HCT116 (cell line): Measurements from ENCODE around the gene TERT. TPM values are rescaled to one million over a fixed set of nuclear protein-coding genes. Genes with fewer than 3 reads are reported as not detected.

Experiments
- ATAC-seq: fragments of 200-7000 bp; cut with Tn5 transposase; 2 replicates; pipeline ENCODE4 v1.9.1; 2020; ENCODE audit warnings: mild to moderate bottlenecking, moderate library complexity
- BruUV-seq: library from RNA; stranded (reverse); fragments of 400-500 nt; replicated peaks from 2 replicates; lab custom pipeline; 2021; lab: Mats Ljungman, UMichigan
- CTCF ChIA-PET: fragments of 300-600 bp; sonication (Branson Sonifier 250); formaldehyde crosslinking; loops from one replicate; lab custom pipeline; 2021; ENCODE audit warnings: antibody characterized with exemption; lab: Charles Lee
- POLR2A ChIA-PET: fragments of 300-600, 350-600 bp; sonication (Branson Sonifier 250); formaldehyde crosslinking; loops from one replicate; lab custom pipeline; 2021; ENCODE audit warnings: antibody characterized with exemption; lab: Charles Lee
- RAD21 ChIA-PET, 2 experiments: fragments of 300-600 bp; sonication (Branson Sonifier 250); formaldehyde crosslinking; loops; one replicate each; lab custom pipeline; 2023; ENCODE audit warnings: low total read pairs in 2 of 2; ENCODE audit not compliant: uncharacterized antibody in 2 of 2, unreplicated experiment in 2 of 2, low non-redundant PET in 1 of 2; lab: Charles Lee
- DNase-seq: peaks from one replicate; pipeline ENCODE4 v3.0.0-alpha.2; 2010; ENCODE audit warnings: low read depth, low spot score
- H2AFZ ChIP-seq: fragments of 200-600 bp; shearing (Covaris generic), sonication (generic); 2 replicates; pipeline ENCODE4 v1.6.1; 2017; ENCODE audit warnings: low read depth, mixed run types, mixed read lengths, antibody characterized with exemption, low read length; ENCODE audit not compliant: poor library complexity, severe bottlenecking
- H3K27ac ChIP-seq: 2 replicates; pipeline ENCODE4 v1.5.1; 2012; ENCODE audit warnings: low read depth, low read length
- H3K27me3 ChIP-seq: fragments of 200-600 bp; sonication (generic); 2 replicates; pipeline ENCODE4 v1.6.1; 2016; ENCODE audit warnings: mixed run types, low read length, mixed read lengths; ENCODE audit not compliant: insufficient read depth
- H3K36me3 ChIP-seq, 2 experiments: fragments of 200-500 bp in 1 of 2; fragments of 200-600 bp in 1 of 2; sonication (Bioruptor generic) in 1 of 2; sonication (generic) in 1 of 2; 2 replicates each; pipeline versions ENCODE4 v1.5.1 to v1.6.1; 2014 to 2016; ENCODE audit warnings: low read length in 2 of 2, inconsistent platforms in 1 of 2, mixed read lengths in 1 of 2, mixed run types in 1 of 2; ENCODE audit not compliant: insufficient read depth in 2 of 2, control insufficient read depth in 1 of 2
- H3K4me1 ChIP-seq, 2 experiments: fragments of 200-600 bp in 1 of 2; sonication (generic) in 1 of 2; 2 replicates each; pipeline versions ENCODE4 v1.5.1 to v1.6.1; 2012 to 2017; ENCODE audit warnings: low read length in 2 of 2, inconsistent platforms in 1 of 2, mild to moderate bottlenecking in 1 of 2, mixed read lengths in 1 of 2, mixed run types in 1 of 2, moderate library complexity in 1 of 2; ENCODE audit not compliant: insufficient read depth in 2 of 2, control insufficient read depth in 1 of 2
- H3K4me2 ChIP-seq: fragments of 200-600 bp; sonication (generic); 2 replicates; pipeline ENCODE4 v1.6.1; 2017; ENCODE audit warnings: mixed run types, low read length, mixed read lengths
- H3K4me3 ChIP-seq, 2 experiments: fragments of 200-600 bp in 1 of 2; sonication (generic) in 1 of 2; replicated peaks in 1 of 2; 2 replicates each; pipeline ENCODE4 v1.5.1; 2011 to 2016; ENCODE audit warnings: low read length in 2 of 2, control low read depth in 1 of 2, low read depth in 1 of 2, mild to moderate bottlenecking in 1 of 2, mixed read lengths in 1 of 2, mixed run types in 1 of 2
- H3K79me2 ChIP-seq: fragments of 200-600 bp; sonication (generic); 2 replicates; pipeline ENCODE4 v1.6.1; 2017; ENCODE audit warnings: mild to moderate bottlenecking, mixed run types, low read length, moderate library complexity, mixed read lengths; ENCODE audit not compliant: insufficient read depth
- H3K9ac ChIP-seq: fragments of 200-600 bp; sonication (generic); 2 replicates; pipeline ENCODE4 v1.6.1; 2016; ENCODE audit warnings: low read length, mixed read lengths
- H3K9me2 ChIP-seq: fragments of 200-600 bp; sonication (generic), shearing (Covaris generic); 2 replicates; pipeline ENCODE4 v1.6.1; 2017; ENCODE audit warnings: mixed run types, mild to moderate bottlenecking, moderate library complexity; ENCODE audit not compliant: insufficient read depth
- H3K9me3 ChIP-seq, 2 experiments: fragments of 200-500 bp in 1 of 2; fragments of 200-600 bp in 1 of 2; sonication (Bioruptor generic) in 1 of 2; sonication (generic) in 1 of 2; 2 replicates each; pipeline ENCODE4 v1.6.1; 2014 to 2017; ENCODE audit warnings: low read length in 2 of 2, mixed read lengths in 2 of 2, inconsistent platforms in 1 of 2, low read depth in 1 of 2, mild to moderate bottlenecking in 1 of 2, mixed run types in 1 of 2, moderate library complexity in 1 of 2; ENCODE audit not compliant: control insufficient read depth in 1 of 2, insufficient read depth in 1 of 2
- H4K20me1 ChIP-seq: fragments of 200-600 bp; sonication (generic), shearing (Covaris generic); 2 replicates; pipeline ENCODE4 v1.6.1; 2017; ENCODE audit warnings: mixed run types, mild to moderate bottlenecking, moderate library complexity; ENCODE audit not compliant: insufficient read depth
- ELF1 ChIP-seq: IDR thresholded peaks from 2 replicates; pipeline ENCODE4 v1.6.1; 2012; ENCODE audit warnings: low read depth, borderline replicate concordance
- EZH2phosphoT487 ChIP-seq: fragments of 200-600 bp; IDR thresholded peaks from 2 replicates; pipeline ENCODE4 v1.6.1; 2018; ENCODE audit warnings: antibody characterized with exemption, borderline replicate concordance
- POLR2A ChIP-seq: IDR thresholded peaks from 2 replicates; pipeline ENCODE4 v1.7.0; 2011; ENCODE audit warnings: borderline replicate concordance; ENCODE audit not compliant: insufficient read depth, insufficient read length; ENCODE audit errors: extremely low read depth
- POLR2AphosphoS5 ChIP-seq: IDR thresholded peaks from 2 replicates; pipeline ENCODE4 v1.6.1; 2011; ENCODE audit warnings: mild to moderate bottlenecking, low read depth, low read length, moderate library complexity
- SP1 ChIP-seq: IDR thresholded peaks from 2 replicates; pipeline ENCODE4 v1.6.1; 2012; ENCODE audit warnings: low read depth
- SRF ChIP-seq: IDR thresholded peaks from 2 replicates; pipeline ENCODE4 v1.6.1; 2012; ENCODE audit warnings: low read depth
- TCF7L2 ChIP-seq: IDR thresholded peaks from 2 replicates; pipeline ENCODE4 v1.7.0; 2011; ENCODE audit warnings: borderline replicate concordance, inconsistent platforms; ENCODE audit not compliant: insufficient read depth, insufficient read length; ENCODE audit errors: extremely low read depth
- intact Hi-C: fragments of 100-400 bp; cut with micrococcal nuclease; formaldehyde crosslinking; loops from 2 replicates; pipeline ENCODE4 v1.10.0; 2022
- total RNA-seq: library from RNA; stranded (reverse); gene quantifications from one replicate; pipeline ENCODE4 v1.2.1, GENCODE V29; 2021; ENCODE audit not compliant: unreplicated experiment
- TF ChIP-seq, protein P1 (sequence below): IDR thresholded peaks from 2 replicates; pipeline ENCODE4 v1.6.1; 2012; ENCODE audit warnings: low read depth

Gene TERT
- total RNA-seq, 1 experiment from 2014 or later, result 6.9 TPM

DNA sequence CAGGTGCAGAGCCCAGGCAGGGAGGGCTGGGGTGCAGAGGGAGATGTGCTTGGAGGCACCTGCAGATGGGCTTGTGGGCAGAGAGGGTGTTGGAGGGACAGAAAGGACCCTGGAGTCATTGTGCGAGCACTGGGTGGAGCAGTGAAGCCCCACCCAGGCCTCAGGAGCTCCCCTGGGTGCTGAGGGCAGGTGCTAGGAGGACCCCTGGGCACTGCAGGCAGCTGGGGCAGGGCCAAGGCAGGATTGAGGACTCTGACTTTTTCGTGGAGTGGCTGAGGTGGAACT is 80.0 kb downstream of the TERT start (continued):
- TF ChIP-seq, protein P1, sequence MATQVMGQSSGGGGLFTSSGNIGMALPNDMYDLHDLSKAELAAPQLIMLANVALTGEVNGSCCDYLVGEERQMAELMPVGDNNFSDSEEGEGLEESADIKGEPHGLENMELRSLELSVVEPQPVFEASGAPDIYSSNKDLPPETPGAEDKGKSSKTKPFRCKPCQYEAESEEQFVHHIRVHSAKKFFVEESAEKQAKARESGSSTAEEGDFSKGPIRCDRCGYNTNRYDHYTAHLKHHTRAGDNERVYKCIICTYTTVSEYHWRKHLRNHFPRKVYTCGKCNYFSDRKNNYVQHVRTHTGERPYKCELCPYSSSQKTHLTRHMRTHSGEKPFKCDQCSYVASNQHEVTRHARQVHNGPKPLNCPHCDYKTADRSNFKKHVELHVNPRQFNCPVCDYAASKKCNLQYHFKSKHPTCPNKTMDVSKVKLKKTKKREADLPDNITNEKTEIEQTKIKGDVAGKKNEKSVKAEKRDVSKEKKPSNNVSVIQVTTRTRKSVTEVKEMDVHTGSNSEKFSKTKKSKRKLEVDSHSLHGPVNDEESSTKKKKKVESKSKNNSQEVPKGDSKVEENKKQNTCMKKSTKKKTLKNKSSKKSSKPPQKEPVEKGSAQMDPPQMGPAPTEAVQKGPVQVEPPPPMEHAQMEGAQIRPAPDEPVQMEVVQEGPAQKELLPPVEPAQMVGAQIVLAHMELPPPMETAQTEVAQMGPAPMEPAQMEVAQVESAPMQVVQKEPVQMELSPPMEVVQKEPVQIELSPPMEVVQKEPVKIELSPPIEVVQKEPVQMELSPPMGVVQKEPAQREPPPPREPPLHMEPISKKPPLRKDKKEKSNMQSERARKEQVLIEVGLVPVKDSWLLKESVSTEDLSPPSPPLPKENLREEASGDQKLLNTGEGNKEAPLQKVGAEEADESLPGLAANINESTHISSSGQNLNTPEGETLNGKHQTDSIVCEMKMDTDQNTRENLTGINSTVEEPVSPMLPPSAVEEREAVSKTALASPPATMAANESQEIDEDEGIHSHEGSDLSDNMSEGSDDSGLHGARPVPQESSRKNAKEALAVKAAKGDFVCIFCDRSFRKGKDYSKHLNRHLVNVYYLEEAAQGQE, result no peak
- TF ChIP-seq TCF7L2 (no peak), SRF (no peak), SP1 (no peak), POLR2AphosphoS5 (no peak), EZH2phosphoT487 (no peak), ELF1 (no peak)

- ChIA-PET POLR2A (no interaction called here), CTCF (no interaction called here), RAD21 (no interaction called here)
- Histone ChIP-seq H3K27me3 (no peaks in the 10 kb centered on the region), H3K9me2 (no peaks in the 10 kb centered on the region), H3K9me3 (no peaks in the 10 kb centered on the region; a peak in 1 of 4 replicates), H3K4me2 (no peak overlapping the region), H3K4me1 (peaks cover 0 to 5% of the 10 kb centered on the region in 2 experiments; a peak in 1 of 4 replicates), H4K20me1 (no peaks in the 10 kb centered on the region), H3K4me3 (no peak overlapping the region), H3K79me2 (no peaks in the 10 kb centered on the region), H2AFZ (no peak overlapping the region), H3K27ac (no peak overlapping the region), H3K36me3 (no peaks in the 10 kb centered on the region), H3K9ac (no peak overlapping the region)
- DNase-seq (no peak), ATAC-seq (no peak)
- TF ChIP-seq POLR2AphosphoS5 (no peak), SRF (no peak), POLR2A (no peak)
- no TSS peak for BruUV-seq
- intact Hi-C loops, result no loop called here
These were observed 80.5 kb downstream of the TERT start for GRCh38 chr5:1214163-1214935.
